HCT116 (cell line): ENCODE measurements around the gene MPV17. TPM values are rescaled to one million over a fixed set of nuclear protein-coding genes. Genes with fewer than 3 reads are reported as not detected.

Experiments
- ATAC-seq: fragments of 200-7000 bp; cut with Tn5 transposase; 2 replicates; pipeline ENCODE4 v1.9.1; 2020; ENCODE audit warnings: mild to moderate bottlenecking, moderate library complexity
- BruUV-seq: library from RNA; stranded (reverse); fragments of 400-500 nt; replicated peaks from 2 replicates; lab custom pipeline; 2021; lab: Mats Ljungman, UMichigan
- CTCF ChIA-PET: fragments of 300-600 bp; sonication (Branson Sonifier 250); formaldehyde crosslinking; loops from one replicate; lab custom pipeline; 2021; ENCODE audit warnings: antibody characterized with exemption; lab: Charles Lee
- POLR2A ChIA-PET: fragments of 300-600, 350-600 bp; sonication (Branson Sonifier 250); formaldehyde crosslinking; loops from one replicate; lab custom pipeline; 2021; ENCODE audit warnings: antibody characterized with exemption; lab: Charles Lee
- RAD21 ChIA-PET, 2 experiments: fragments of 300-600 bp; sonication (Branson Sonifier 250); formaldehyde crosslinking; loops; one replicate each; lab custom pipeline; 2023; ENCODE audit warnings: low total read pairs in 2 of 2; ENCODE audit not compliant: uncharacterized antibody in 2 of 2, unreplicated experiment in 2 of 2, low non-redundant PET in 1 of 2; lab: Charles Lee
- DNase-seq: peaks from one replicate; pipeline ENCODE4 v3.0.0-alpha.2; 2010; ENCODE audit warnings: low read depth, low spot score
- H2AFZ ChIP-seq: fragments of 200-600 bp; shearing (Covaris generic), sonication (generic); 2 replicates; pipeline ENCODE4 v1.6.1; 2017; ENCODE audit warnings: low read depth, mixed run types, mixed read lengths, antibody characterized with exemption, low read length; ENCODE audit not compliant: poor library complexity, severe bottlenecking
- H3K27ac ChIP-seq: 2 replicates; pipeline ENCODE4 v1.5.1; 2012; ENCODE audit warnings: low read depth, low read length
- H3K27me3 ChIP-seq: fragments of 200-600 bp; sonication (generic); 2 replicates; pipeline ENCODE4 v1.6.1; 2016; ENCODE audit warnings: mixed run types, low read length, mixed read lengths; ENCODE audit not compliant: insufficient read depth
- H3K36me3 ChIP-seq, 2 experiments: fragments of 200-500 bp in 1 of 2; fragments of 200-600 bp in 1 of 2; sonication (Bioruptor generic) in 1 of 2; sonication (generic) in 1 of 2; 2 replicates each; pipeline versions ENCODE4 v1.5.1 to v1.6.1; 2014 to 2016; ENCODE audit warnings: low read length in 2 of 2, inconsistent platforms in 1 of 2, mixed read lengths in 1 of 2, mixed run types in 1 of 2; ENCODE audit not compliant: insufficient read depth in 2 of 2, control insufficient read depth in 1 of 2
- H3K4me1 ChIP-seq, 2 experiments: fragments of 200-600 bp in 1 of 2; sonication (generic) in 1 of 2; 2 replicates each; pipeline versions ENCODE4 v1.5.1 to v1.6.1; 2012 to 2017; ENCODE audit warnings: low read length in 2 of 2, inconsistent platforms in 1 of 2, mild to moderate bottlenecking in 1 of 2, mixed read lengths in 1 of 2, mixed run types in 1 of 2, moderate library complexity in 1 of 2; ENCODE audit not compliant: insufficient read depth in 2 of 2, control insufficient read depth in 1 of 2
- H3K4me2 ChIP-seq: fragments of 200-600 bp; sonication (generic); 2 replicates; pipeline ENCODE4 v1.6.1; 2017; ENCODE audit warnings: mixed run types, low read length, mixed read lengths
- H3K4me3 ChIP-seq, 2 experiments: fragments of 200-600 bp in 1 of 2; sonication (generic) in 1 of 2; replicated peaks in 1 of 2; 2 replicates each; pipeline ENCODE4 v1.5.1; 2011 to 2016; ENCODE audit warnings: low read length in 2 of 2, control low read depth in 1 of 2, low read depth in 1 of 2, mild to moderate bottlenecking in 1 of 2, mixed read lengths in 1 of 2, mixed run types in 1 of 2
- H3K79me2 ChIP-seq: fragments of 200-600 bp; sonication (generic); 2 replicates; pipeline ENCODE4 v1.6.1; 2017; ENCODE audit warnings: mild to moderate bottlenecking, mixed run types, low read length, moderate library complexity, mixed read lengths; ENCODE audit not compliant: insufficient read depth
- H3K9ac ChIP-seq: fragments of 200-600 bp; sonication (generic); 2 replicates; pipeline ENCODE4 v1.6.1; 2016; ENCODE audit warnings: low read length, mixed read lengths
- H3K9me2 ChIP-seq: fragments of 200-600 bp; sonication (generic), shearing (Covaris generic); 2 replicates; pipeline ENCODE4 v1.6.1; 2017; ENCODE audit warnings: mixed run types, mild to moderate bottlenecking, moderate library complexity; ENCODE audit not compliant: insufficient read depth
- H3K9me3 ChIP-seq, 2 experiments: fragments of 200-500 bp in 1 of 2; fragments of 200-600 bp in 1 of 2; sonication (Bioruptor generic) in 1 of 2; sonication (generic) in 1 of 2; 2 replicates each; pipeline ENCODE4 v1.6.1; 2014 to 2017; ENCODE audit warnings: low read length in 2 of 2, mixed read lengths in 2 of 2, inconsistent platforms in 1 of 2, low read depth in 1 of 2, mild to moderate bottlenecking in 1 of 2, mixed run types in 1 of 2, moderate library complexity in 1 of 2; ENCODE audit not compliant: control insufficient read depth in 1 of 2, insufficient read depth in 1 of 2
- H4K20me1 ChIP-seq: fragments of 200-600 bp; sonication (generic), shearing (Covaris generic); 2 replicates; pipeline ENCODE4 v1.6.1; 2017; ENCODE audit warnings: mixed run types, mild to moderate bottlenecking, moderate library complexity; ENCODE audit not compliant: insufficient read depth
- ATF3 ChIP-seq: IDR thresholded peaks from 2 replicates; pipeline ENCODE4 v1.6.1; 2012
- CBX3 ChIP-seq: IDR thresholded peaks from 2 replicates; pipeline ENCODE4 v1.6.1; 2012; ENCODE audit warnings: low read depth
- CEBPB ChIP-seq: IDR thresholded peaks from 2 replicates; pipeline ENCODE4 v1.6.1; 2012; ENCODE audit warnings: low read depth
- CTCF ChIP-seq, 3 experiments: fragments of 200-600 bp in 1 of 3; sonication (generic) in 1 of 3; IDR thresholded peaks in 2 of 3; conservative IDR thresholded peaks in 1 of 3; 2 replicates each; pipeline ENCODE4 v1.5.1; 2012 to 2017; ENCODE audit warnings: low read depth in 2 of 3, low read length in 2 of 3, antibody characterized with exemption in 1 of 3, borderline replicate concordance in 1 of 3, control low read depth in 1 of 3, mild to moderate bottlenecking in 1 of 3, mixed read lengths in 1 of 3, mixed run types in 1 of 3, moderate library complexity in 1 of 3; ENCODE audit not compliant: insufficient read depth in 1 of 3
- EGR1 ChIP-seq: IDR thresholded peaks from 2 replicates; pipeline ENCODE4 v1.6.1; 2012; ENCODE audit warnings: low read depth
- EZH2phosphoT487 ChIP-seq: fragments of 200-600 bp; IDR thresholded peaks from 2 replicates; pipeline ENCODE4 v1.6.1; 2018; ENCODE audit warnings: antibody characterized with exemption, borderline replicate concordance
- JUND ChIP-seq: IDR thresholded peaks from 2 replicates; pipeline ENCODE4 v1.6.1; 2012
- MAX ChIP-seq: IDR thresholded peaks from 2 replicates; pipeline ENCODE4 v1.6.1; 2012
- POLR2A ChIP-seq: IDR thresholded peaks from 2 replicates; pipeline ENCODE4 v1.7.0; 2011; ENCODE audit warnings: borderline replicate concordance; ENCODE audit not compliant: insufficient read depth, insufficient read length; ENCODE audit errors: extremely low read depth
- POLR2AphosphoS5 ChIP-seq: IDR thresholded peaks from 2 replicates; pipeline ENCODE4 v1.6.1; 2011; ENCODE audit warnings: mild to moderate bottlenecking, low read depth, low read length, moderate library complexity
- RAD21 ChIP-seq: IDR thresholded peaks from 2 replicates; pipeline ENCODE4 v1.6.1; 2012; ENCODE audit warnings: low read depth, mild to moderate bottlenecking
- REST ChIP-seq: IDR thresholded peaks from 2 replicates; pipeline ENCODE4 v1.6.1; 2012; ENCODE audit warnings: low read depth
- SIN3A ChIP-seq: IDR thresholded peaks from 2 replicates; pipeline ENCODE4 v1.6.1; 2012; ENCODE audit warnings: low read depth
- SRF ChIP-seq: IDR thresholded peaks from 2 replicates; pipeline ENCODE4 v1.6.1; 2012; ENCODE audit warnings: low read depth
- TCF7L2 ChIP-seq: IDR thresholded peaks from 2 replicates; pipeline ENCODE4 v1.7.0; 2011; ENCODE audit warnings: borderline replicate concordance, inconsistent platforms; ENCODE audit not compliant: insufficient read depth, insufficient read length; ENCODE audit errors: extremely low read depth
- YY1 ChIP-seq: IDR thresholded peaks from 2 replicates; pipeline ENCODE4 v1.6.1; 2011; ENCODE audit warnings: low read length, low read depth, moderate library complexity, mild to moderate bottlenecking; ENCODE audit not compliant: insufficient replicate concordance; ENCODE audit errors: extremely low read depth
- ZBTB33 ChIP-seq: IDR thresholded peaks from 2 replicates; pipeline ENCODE4 v1.6.1; 2011; ENCODE audit warnings: mild to moderate bottlenecking, low read length, moderate library complexity; ENCODE audit not compliant: insufficient replicate concordance; ENCODE audit errors: extremely low read depth
- ZFX ChIP-seq: fragments of 450-650 bp; IDR thresholded peaks from 2 replicates; pipeline ENCODE4 v1.6.1; 2017
- ZNF274 ChIP-seq: fragments of 200-500 bp; sonication (Bioruptor generic); IDR thresholded peaks from 2 replicates; pipeline ENCODE4 v1.6.1; 2014; ENCODE audit warnings: mild to moderate bottlenecking, low read depth, low read length, inconsistent platforms
- intact Hi-C: fragments of 100-400 bp; cut with micrococcal nuclease; formaldehyde crosslinking; loops from 2 replicates; pipeline ENCODE4 v1.10.0; 2022
- total RNA-seq: library from RNA; stranded (reverse); gene quantifications from one replicate; pipeline ENCODE4 v1.2.1, GENCODE V29; 2021; ENCODE audit not compliant: unreplicated experiment

Gene MPV17
- total RNA-seq, 1 experiment from 2014 or later: 55.4 TPM

- BruUV-seq: no TSS peak
- POLR2A ChIA-PET: interaction anchor here (1.1 kb wide), 1 partner anchor 18 kb away, joined by 5 read pairs; no protein-coding TSS in a partner anchor
- Histone ChIP-seq H4K20me1 (no peaks in the 10 kb centered on the region), H3K79me2 (peaks cover 15% of the 10 kb centered on the region), H3K9me3 (no peaks in the 10 kb centered on the region), H3K9me2 (no peaks in the 10 kb centered on the region), H3K4me3 (peak overlapping the region; percentile 85 to 90), H2AFZ (no peak overlapping the region), H3K9ac (peak overlapping the region; percentile 92), H3K36me3 (0 out of 4 replicates have a peak, but pooled peaks cover 0 to 1% of the 10 kb centered on the region in 2 experiments), H3K27me3 (no peaks in the 10 kb centered on the region), H3K4me2 (peak overlapping the region; percentile 87), H3K27ac (peak overlapping the region; percentile 90), H3K4me1 (peaks cover 24 to 40% of the 10 kb centered on the region in 2 experiments)
- CTCF ChIA-PET: interaction anchor here (0.6 to 2.7 kb wide), 5 partner anchors 18 to 362 kb away, joined by 3 to 16 read pairs (median 4); no protein-coding TSS in a partner anchor
- RAD21 ChIA-PET: no interaction called here
- intact Hi-C loops: loop anchor here (5.0 kb wide), 2 partner anchors 51 to 59 kb away; partner anchors contain the start of genes EIF2B4, SLC30A3 and SNX17
- ATAC-seq (peak; percentile 81), DNase-seq (peak; percentile 98)
- no peak for TF ChIP-seq POLR2A
- TF ChIP-seq TCF7L2: peak; percentile 62
- TF ChIP-seq ZNF274: no peak
- no peak; the same call in 1 of the 2 replicates for TF ChIP-seq CBX3
- no peak for TF ChIP-seq EZH2phosphoT487
- TF ChIP-seq REST: no peak
- peak; percentile 92 for TF ChIP-seq SIN3A
- no peak for TF ChIP-seq CEBPB
- TF ChIP-seq MAX: peak; percentile 87
- TF ChIP-seq ZBTB33: peak; percentile 70
- peak; percentile 80 for TF ChIP-seq RAD21
- TF ChIP-seq JUND: peak; percentile 100
- no peak for TF ChIP-seq ATF3
- peak; percentile 59 to 77 (median 73) for TF ChIP-seq CTCF (IDR thresholded peaks at IDR 0.05 in 2 of 3, conservative IDR thresholded peaks at IDR 0.05 in 1 of 3; ENCODE audit: borderline replicate concordance in 1 of 3, insufficient read depth in 1 of 3, low read depth in 2 of 3, low read length in 2 of 3)
- TF ChIP-seq POLR2AphosphoS5: peak; percentile 87
- TF ChIP-seq ZFX: no peak
- peak; percentile 83 for TF ChIP-seq SRF
- TF ChIP-seq EGR1: no peak
- TF ChIP-seq YY1: peak; percentile 70
Observed at GRCh38 chr2:27320958-27321543, 1.8 kb downstream of the MPV17 start.
